HG03196 (cell line): ENCODE results near the gene GPM6B.
"Not testable (repeated sequence)": the region's sequence is repeated elsewhere in the genome, so short reads cannot be mapped to it uniquely, and the experiment has no call there.

Experiments used
- ATAC-seq: cut with Tn5 transposase; IDR thresholded peaks from one replicate; pipeline ENCODE4 v1.9.1; 2021; ENCODE audit not compliant: unreplicated experiment

The GPM6B gene

DNA sequence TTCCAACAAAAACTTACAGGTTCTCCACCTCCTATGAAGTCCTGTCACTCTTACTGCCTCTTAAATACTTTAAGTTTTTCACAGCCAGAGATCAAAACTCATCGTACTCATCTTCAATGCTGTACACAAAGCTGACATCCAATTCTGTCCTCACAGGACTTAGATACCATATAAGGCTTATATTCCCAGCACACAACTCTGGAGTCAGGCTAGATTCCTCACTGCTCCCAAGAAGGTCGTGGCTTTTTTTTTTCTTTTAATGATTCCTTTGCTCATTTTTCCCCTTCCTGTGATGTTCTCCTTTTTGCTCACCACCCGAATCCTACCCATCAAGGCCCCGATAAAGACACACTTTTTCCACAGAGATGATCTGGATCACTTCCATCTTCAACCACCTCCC is 83.4 kb downstream of the GPM6B start:
- no peak for ATAC-seq

DNA sequence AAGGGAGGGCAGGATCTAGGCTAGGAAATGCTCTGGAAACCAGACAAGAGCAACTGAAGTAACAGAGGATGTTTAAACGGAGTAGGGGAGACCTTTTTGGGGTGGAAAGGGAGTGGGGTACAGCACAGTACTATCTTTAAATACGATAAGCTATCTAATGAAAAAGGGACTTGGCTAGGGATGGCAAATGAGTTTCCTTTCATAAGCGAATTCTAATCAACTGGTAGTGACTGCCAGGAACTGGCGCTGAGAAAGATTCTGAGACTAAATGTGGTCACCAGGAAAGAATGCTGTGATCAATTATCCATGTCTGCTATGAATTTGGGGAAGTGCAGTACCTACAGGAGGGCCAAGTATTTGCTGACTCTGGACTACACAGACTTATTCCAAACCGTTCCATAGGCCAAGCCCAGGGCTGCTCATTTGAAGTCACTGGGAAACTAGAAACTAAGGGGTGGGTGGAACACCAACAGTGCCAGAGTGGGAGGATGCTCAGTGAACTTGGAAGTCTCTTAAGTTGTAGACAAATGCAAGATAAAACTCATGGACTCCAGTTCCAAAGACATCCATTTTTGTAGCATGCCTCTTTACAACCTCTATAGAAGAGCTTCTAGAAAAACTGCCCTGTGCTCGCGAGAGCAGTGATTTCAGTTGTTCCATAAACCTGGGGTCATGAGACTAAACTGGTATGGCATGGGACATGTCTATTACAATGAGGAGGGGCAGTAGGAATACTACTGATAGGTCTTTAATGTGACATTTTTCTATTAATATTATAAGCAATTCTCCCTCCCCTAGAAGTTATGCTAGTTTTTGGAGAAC is 84.4 kb downstream of the GPM6B start:
- no peak for ATAC-seq

DNA sequence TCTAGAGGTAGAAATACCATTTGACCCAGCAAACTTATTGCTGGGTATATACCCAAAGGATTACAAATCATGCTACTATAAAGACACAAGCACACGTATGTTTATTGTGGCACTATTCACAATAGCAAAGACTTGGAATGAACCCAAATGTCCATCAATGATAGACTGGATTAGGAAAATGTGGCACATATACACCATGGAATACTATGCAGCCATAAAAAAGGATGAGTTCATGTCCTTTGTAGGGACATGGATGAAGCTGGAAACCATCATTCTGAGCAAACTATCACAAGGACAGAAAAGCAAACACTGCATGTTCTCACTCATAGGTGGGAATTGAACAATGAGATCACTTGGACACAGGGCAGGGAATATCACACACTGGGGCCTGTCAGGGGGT is 86.4 kb downstream of the GPM6B start:
- not testable (repeated sequence) for ATAC-seq

DNA sequence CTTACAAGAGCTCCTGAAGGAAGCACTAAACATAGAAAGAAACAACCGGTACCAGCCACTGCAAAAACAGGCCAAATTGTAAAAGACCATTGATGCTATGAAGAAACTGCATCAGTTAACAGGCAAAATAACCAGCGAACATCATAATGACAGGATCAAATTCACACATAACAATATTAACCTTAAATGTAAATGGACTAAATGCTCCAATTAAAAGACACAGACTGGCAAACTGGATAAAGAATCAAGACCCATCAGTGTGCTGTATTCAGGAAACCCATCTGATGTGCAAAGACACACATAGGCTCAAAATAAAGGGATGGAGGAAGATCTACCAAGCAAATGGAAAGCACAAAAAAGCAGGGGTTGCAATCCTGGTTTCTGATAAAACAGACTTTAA is 90.3 kb downstream of the GPM6B start:
- not testable (repeated sequence) for ATAC-seq

DNA sequence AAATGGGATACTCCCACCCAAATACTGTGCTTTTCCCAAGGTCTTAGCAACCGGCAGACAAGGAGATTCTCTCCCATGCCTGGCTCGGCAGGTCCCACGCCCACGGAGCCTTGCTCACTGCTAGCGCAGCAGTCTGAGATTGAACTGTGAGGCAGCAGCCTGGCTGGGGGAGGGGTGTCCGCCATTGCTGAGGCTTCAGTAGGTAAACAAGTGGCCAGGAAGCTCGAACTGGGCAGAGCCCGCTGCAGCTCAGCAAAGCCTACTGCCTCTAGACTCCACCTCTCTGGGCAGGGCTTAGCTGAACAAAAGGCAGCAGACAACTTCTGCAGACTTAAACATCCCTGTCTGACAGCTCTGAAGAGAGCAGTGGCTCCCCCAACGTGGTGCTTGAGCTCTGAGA is 92.0 kb downstream of the GPM6B start:
- not testable (repeated sequence) for ATAC-seq

DNA sequence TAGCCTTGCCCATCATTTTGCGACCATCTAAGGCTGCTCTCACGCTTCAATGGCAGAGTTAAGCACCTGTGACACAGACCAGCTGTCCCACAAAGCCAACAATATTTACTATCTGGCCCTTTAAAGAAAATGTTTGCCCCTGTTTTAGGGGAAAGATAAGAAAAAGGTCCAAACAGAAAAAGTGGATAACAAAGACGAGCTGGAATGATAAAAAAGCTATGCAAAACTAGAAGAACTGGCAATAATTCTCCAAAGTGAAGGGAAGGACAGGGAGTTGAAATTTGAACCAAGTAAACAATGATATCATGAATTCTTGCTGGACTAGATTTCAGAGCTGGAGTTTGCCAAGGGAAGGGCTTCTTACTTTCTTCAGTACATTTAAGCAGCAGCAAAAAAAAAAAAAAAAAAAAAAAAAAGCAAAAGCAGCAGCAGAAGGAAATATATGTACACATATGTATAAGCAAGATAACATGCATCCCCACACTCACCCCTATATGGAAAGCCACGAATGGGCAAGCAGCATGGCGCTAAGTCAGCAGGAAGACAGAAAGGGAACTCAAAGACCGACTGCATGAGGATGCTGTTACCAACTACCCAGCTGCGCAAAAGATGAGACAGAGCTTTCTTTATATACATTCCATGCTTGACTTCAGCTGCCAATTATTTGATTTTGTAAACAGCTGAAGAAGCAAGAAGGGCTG is 94.9 kb downstream of the GPM6B start:
- no peak for ATAC-seq

DNA sequence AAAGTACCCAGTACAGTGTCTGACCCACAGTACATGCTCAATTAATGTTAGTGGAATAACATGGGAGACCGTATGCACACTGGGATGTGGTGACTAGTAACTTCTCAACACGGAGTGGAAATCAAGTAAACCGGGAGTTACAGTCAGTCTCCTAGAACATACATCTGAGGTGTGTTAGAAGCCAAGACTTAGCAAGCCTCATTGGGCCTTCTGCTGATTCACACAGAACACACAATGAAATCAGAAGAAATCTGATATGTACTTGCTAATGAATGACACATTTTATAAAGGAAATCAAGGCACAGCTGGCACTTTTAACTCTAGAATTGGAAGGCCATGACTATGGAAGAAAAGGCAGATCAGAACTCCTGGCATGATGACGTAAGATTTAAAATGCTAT is 95.5 kb downstream of the GPM6B start:
- ATAC-seq, result no peak
